ENCODE measurements around the gene CENPT. TPM values are rescaled to one million over a fixed set of nuclear protein-coding genes. Genes with fewer than 3 reads are reported as not detected.

CENPT gene
- total RNA-seq, 6 donors from 2014 or later = 30.6 to 201 (median 50.6) TPM

- Histone ChIP-seq H3K27me3 (no peaks in the 10 kb centered on the region), H3K36me3 (peaks cover 0 to 11% (median 3%) of the 10 kb centered on the region in 4 donors), H3K4me1 (peaks cover 28 to 36% (median 32%) of the 10 kb centered on the region in 4 donors), H3K9me3 (no peaks in the 10 kb centered on the region), H3K27ac (peak overlapping the region in 2 of 4 donors; percentile 2 to 17), H3K4me3 (no peak overlapping the region)
- no peak for TF ChIP-seq EP300 (IDR thresholded peaks at IDR 0.05)
- TF ChIP-seq POLR2A (IDR thresholded peaks at IDR 0.05) = no peak
- TF ChIP-seq CTCF (IDR thresholded peaks at IDR 0.05) = no peak
- TF ChIP-seq POLR2AphosphoS5 (IDR thresholded peaks at IDR 0.05) = no peak
- ATAC-seq (ENCODE audit: low FRiP score in 2 of 2) (peak in 1 of 2 donors; percentile 49), DNase-seq (no peak)
- WGBS, 2 donors = 83 to 86% methylated on average over 8 of the region's 8 CpGs
Measured at GRCh38 chr16:67860589-67861398, 13.3 kb upstream of the CENPT start.

- Histone ChIP-seq H3K4me3 (no peak overlapping the region), H3K4me1 (peaks cover 32 to 37% (median 33%) of the 10 kb centered on the region in 4 donors), H3K36me3 (peaks cover 0 to 8% (median 0%) of the 10 kb centered on the region in 4 donors), H3K27me3 (no peaks in the 10 kb centered on the region), H3K9me3 (no peaks in the 10 kb centered on the region), H3K27ac (peak overlapping the region; percentile 66 to 90 (median 78))
- no peak for TF ChIP-seq POLR2AphosphoS5 (IDR thresholded peaks at IDR 0.05)
- no peak for TF ChIP-seq EP300 (IDR thresholded peaks at IDR 0.05)
- TF ChIP-seq CTCF (IDR thresholded peaks at IDR 0.05) = no peak
- no peak for TF ChIP-seq POLR2A (IDR thresholded peaks at IDR 0.05)
- no peak for DNase-seq
- ATAC-seq (ENCODE audit: low FRiP score in 2 of 2) = no peak
- WGBS, 2 donors = 55 to 63% methylated on average over 4 of the region's 4 CpGs
Measured at GRCh38 chr16:67858500-67858899, 11.0 kb upstream of the CENPT start.

GRCh38 chr16:67857547-67858233 lies 10.2 kb upstream of the CENPT start:
- H3K27ac ChIP-seq = peak overlapping the region; percentile 66 to 90 (median 78)
- peaks cover 0 to 8% (median 0%) of the 10 kb centered on the region in 4 donors for H3K36me3 ChIP-seq
- peaks cover 27 to 37% (median 30%) of the 10 kb centered on the region in 4 donors for H3K4me1 ChIP-seq
- DNase-seq (peak in 1 of 2 donors; percentile 82), ATAC-seq (ENCODE audit: low FRiP score in 2 of 2) (peak; percentile 95)
- no peaks in the 10 kb centered on the region for H3K27me3 ChIP-seq
- peak; percentile 36 to 59 (median 46) for TF ChIP-seq EP300 (IDR thresholded peaks at IDR 0.05)
- peak; percentile 52 to 80 for TF ChIP-seq POLR2AphosphoS5 (IDR thresholded peaks at IDR 0.05)
- peak in 1 of 6 experiments; percentile 5 for TF ChIP-seq CTCF (IDR thresholded peaks at IDR 0.05)
- TF ChIP-seq POLR2A (IDR thresholded peaks at IDR 0.05) = no peak
- no peaks in the 10 kb centered on the region for H3K9me3 ChIP-seq
- H3K4me3 ChIP-seq = no peak overlapping the region
- 33 to 36% methylated on average over 3 of the region's 3 CpGs for WGBS, 2 donors

GRCh38 chr16:67856927-67857546 lies 9.5 kb upstream of the CENPT start:
- peaks cover 0 to 8% (median 0%) of the 10 kb centered on the region in 4 donors for H3K36me3 ChIP-seq
- H3K27ac ChIP-seq = peak overlapping the region; percentile 66 to 90 (median 78)
- WGBS, 2 donors = 85 to 95% methylated on average over 3 to 5 of the region's 5 CpGs
- H3K4me3 ChIP-seq = no peak overlapping the region
- no peak for TF ChIP-seq EP300 (IDR thresholded peaks at IDR 0.05)
- no peak for TF ChIP-seq POLR2AphosphoS5 (IDR thresholded peaks at IDR 0.05)
- TF ChIP-seq CTCF (IDR thresholded peaks at IDR 0.05) = no peak
- no peak for TF ChIP-seq POLR2A (IDR thresholded peaks at IDR 0.05)
- peaks cover 25 to 42% (median 30%) of the 10 kb centered on the region in 4 donors for H3K4me1 ChIP-seq
- DNase-seq = no peak
- H3K27me3 ChIP-seq = no peaks in the 10 kb centered on the region
- ATAC-seq (ENCODE audit: low FRiP score in 2 of 2) = no peak
- H3K9me3 ChIP-seq = no peaks in the 10 kb centered on the region

Measured in upper lobe of left lung (tissue), 6 donors.